Neural progenitor cell (in vitro differentiated cells): ENCODE results near the gene POU5F1. TPM values are rescaled to one million over a fixed set of nuclear protein-coding genes. Genes with fewer than 3 reads are reported as not detected.
A peak's percentile ranks its signal among the peaks of the same experiment; 100 is the strongest.
"Not testable (repeated sequence)": the region's sequence is repeated elsewhere in the genome, so short reads cannot be mapped to it uniquely, and the experiment has no call there.

Experiments used
- DNase-seq: peaks from one replicate; pipeline ENCODE4 v3.0.0-alpha.2; 2016; ENCODE audit warnings: low spot score
- H2AFZ ChIP-seq: fragments of 200-600 bp; sonication (generic); replicated peaks from 2 replicates; pipeline ENCODE4 v1.6.1; 2016; ENCODE audit warnings: antibody characterized with exemption
- H3F3A ChIP-seq: fragments of 200-600 bp; sonication (generic); 2 replicates; pipeline ENCODE4 v1.6.1; 2016; ENCODE audit warnings: antibody characterized with exemption, low read depth
- H3K27ac ChIP-seq: fragments of 200-600 bp; sonication (generic); 2 replicates; pipeline ENCODE4 v1.5.1; 2016; ENCODE audit warnings: mild to moderate bottlenecking
- H3K27me3 ChIP-seq: fragments of 200-600 bp; sonication (generic); 2 replicates; pipeline ENCODE4 v1.6.1; 2016; ENCODE audit warnings: mild to moderate bottlenecking, moderate library complexity
- H3K36me3 ChIP-seq: fragments of 200-600 bp; sonication (generic); 2 replicates; pipeline ENCODE4 v1.5.1; 2016
- H3K4me1 ChIP-seq: fragments of 200-600 bp; sonication (generic); 2 replicates; pipeline ENCODE4 v1.6.1; 2016; ENCODE audit warnings: mixed run types
- H3K4me2 ChIP-seq: fragments of 200-600 bp; sonication (generic); 2 replicates; pipeline ENCODE4 v1.6.1; 2016
- H3K4me3 ChIP-seq: fragments of 200-600 bp; sonication (generic); 2 replicates; pipeline ENCODE4 v1.5.1; 2016
- H3K79me2 ChIP-seq: fragments of 200-600 bp; sonication (generic); 2 replicates; pipeline ENCODE4 v1.6.1; 2016; ENCODE audit warnings: low read depth
- H3K9ac ChIP-seq: fragments of 200-600 bp; sonication (generic); 2 replicates; pipeline ENCODE4 v1.6.1; 2016
- H3K9me3 ChIP-seq: fragments of 200-600 bp; sonication (generic); 2 replicates; pipeline ENCODE4 v1.5.1; 2016; ENCODE audit warnings: low read depth
- H4K20me1 ChIP-seq: fragments of 200-600 bp; sonication (generic); 2 replicates; pipeline ENCODE4 v1.6.1; 2016; ENCODE audit warnings: low read depth
- H3K27ac Mint-ChIP-seq: 3 replicates; pipeline ENCODE4 v1.8.0; 2021; ENCODE audit warnings: mixed read lengths
- H3K27me3 Mint-ChIP-seq: 2 replicates; pipeline ENCODE4 v1.8.0; 2022; ENCODE audit warnings: low read depth, mild to moderate bottlenecking, inconsistent platforms, moderate library complexity, mixed read lengths; ENCODE audit not compliant: insufficient read depth
- H3K36me3 Mint-ChIP-seq: 3 replicates; pipeline ENCODE4 v1.8.0; 2021; ENCODE audit warnings: mixed read lengths
- H3K4me1 Mint-ChIP-seq: 3 replicates; pipeline ENCODE4 v1.8.0; 2021; ENCODE audit warnings: mixed read lengths
- H3K4me3 Mint-ChIP-seq: 3 replicates; pipeline ENCODE4 v1.8.0; 2021; ENCODE audit warnings: mild to moderate bottlenecking, moderate library complexity, mixed read lengths
- H3K9me3 Mint-ChIP-seq: 3 replicates; pipeline ENCODE4 v1.8.0; 2020; ENCODE audit warnings: mixed read lengths
- EZH2 ChIP-seq: fragments of 200-600 bp; sonication (generic); IDR thresholded peaks from 2 replicates; pipeline ENCODE4 v1.6.1; 2017; ENCODE audit warnings: antibody characterized with exemption, mild to moderate bottlenecking, moderate library complexity
- EZH2phosphoT487 ChIP-seq: fragments of 200-600 bp; sonication (generic); IDR thresholded peaks from 2 replicates; pipeline ENCODE4 v1.6.1; 2017; ENCODE audit warnings: antibody characterized with exemption
- total RNA-seq: library from RNA; depleted of rRNA; stranded (reverse); fragments of >200 nt; gene quantifications from 2 replicates; pipeline ENCODE4 v1.2.3, GENCODE V29; 2015; ENCODE audit warnings: low replicate concordance
- TF ChIP-seq, protein P1 (sequence below): fragments of 200-600 bp; sonication (generic); IDR thresholded peaks from 2 replicates; pipeline ENCODE4 v1.5.1; 2017; ENCODE audit warnings: antibody characterized with exemption, mild to moderate bottlenecking

The POU5F1 gene
- total RNA-seq, 1 donor from 2014 or later, result 17.4 TPM

GRCh38 chr6:31187780-31188194 is 17.3 kb upstream of the POU5F1 start:
- Histone ChIP-seq H2AFZ (no peak overlapping the region), H3F3A (no peaks in the 10 kb centered on the region), H3K79me2 (no peaks in the 10 kb centered on the region), H4K20me1 (no peaks in the 10 kb centered on the region), H3K36me3 (no peaks in the 10 kb centered on the region), H3K4me2 (no peak overlapping the region), H3K27ac (no peak overlapping the region), H3K4me3 (no peak overlapping the region), H3K9ac (no peak overlapping the region), H3K27me3 (no peaks in the 10 kb centered on the region), H3K9me3 (no peaks in the 10 kb centered on the region), H3K4me1 (peaks cover 9% of the 10 kb centered on the region)
- peaks cover 8% of the 10 kb centered on the region for H3K4me1 Mint-ChIP-seq
- no peak overlapping the region for H3K27ac Mint-ChIP-seq
- TF ChIP-seq EZH2phosphoT487 (no peak), EZH2 (no peak)
- TF ChIP-seq, protein P1, sequence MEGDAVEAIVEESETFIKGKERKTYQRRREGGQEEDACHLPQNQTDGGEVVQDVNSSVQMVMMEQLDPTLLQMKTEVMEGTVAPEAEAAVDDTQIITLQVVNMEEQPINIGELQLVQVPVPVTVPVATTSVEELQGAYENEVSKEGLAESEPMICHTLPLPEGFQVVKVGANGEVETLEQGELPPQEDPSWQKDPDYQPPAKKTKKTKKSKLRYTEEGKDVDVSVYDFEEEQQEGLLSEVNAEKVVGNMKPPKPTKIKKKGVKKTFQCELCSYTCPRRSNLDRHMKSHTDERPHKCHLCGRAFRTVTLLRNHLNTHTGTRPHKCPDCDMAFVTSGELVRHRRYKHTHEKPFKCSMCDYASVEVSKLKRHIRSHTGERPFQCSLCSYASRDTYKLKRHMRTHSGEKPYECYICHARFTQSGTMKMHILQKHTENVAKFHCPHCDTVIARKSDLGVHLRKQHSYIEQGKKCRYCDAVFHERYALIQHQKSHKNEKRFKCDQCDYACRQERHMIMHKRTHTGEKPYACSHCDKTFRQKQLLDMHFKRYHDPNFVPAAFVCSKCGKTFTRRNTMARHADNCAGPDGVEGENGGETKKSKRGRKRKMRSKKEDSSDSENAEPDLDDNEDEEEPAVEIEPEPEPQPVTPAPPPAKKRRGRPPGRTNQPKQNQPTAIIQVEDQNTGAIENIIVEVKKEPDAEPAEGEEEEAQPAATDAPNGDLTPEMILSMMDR, result no peak
- DNase-seq, result no peak
- no peaks in the 10 kb centered on the region for H3K9me3 Mint-ChIP-seq
- H3K36me3 Mint-ChIP-seq, result no peaks in the 10 kb centered on the region
- no peak overlapping the region for H3K4me3 Mint-ChIP-seq
- H3K27me3 Mint-ChIP-seq, result peaks cover 3% of the 10 kb centered on the region

DNA sequence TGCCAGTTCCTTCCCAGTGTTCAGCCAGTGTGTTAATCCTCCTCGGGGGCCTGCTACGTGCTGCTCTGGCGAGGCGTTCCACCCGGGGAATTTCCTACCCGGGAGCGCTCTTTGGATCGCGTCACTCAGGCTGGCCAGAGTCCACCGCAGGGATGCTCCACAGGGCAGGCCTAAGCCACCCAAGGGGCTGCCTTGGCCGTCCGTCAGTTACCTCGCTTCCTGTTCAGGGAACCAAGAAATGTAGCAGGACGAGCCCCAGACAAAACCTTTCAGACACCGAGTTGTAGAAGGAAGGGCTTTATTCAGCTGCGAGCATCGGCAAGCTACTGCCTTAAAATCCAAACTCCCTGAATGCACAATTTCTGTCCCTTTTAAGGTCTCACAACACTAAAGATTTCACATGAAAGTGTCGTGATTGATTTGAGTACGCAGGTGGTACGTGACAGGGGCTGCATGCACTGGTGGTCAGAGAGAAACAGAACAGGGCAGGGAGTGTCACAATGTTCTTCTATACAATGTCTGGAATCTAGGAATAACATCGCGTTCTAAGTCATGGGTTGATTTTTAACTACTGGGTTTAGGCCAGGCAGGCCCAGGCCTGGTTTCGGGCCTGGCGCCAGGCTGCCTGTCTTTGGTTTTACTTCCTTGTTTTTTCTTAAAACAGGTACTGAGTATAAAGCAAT is 15.7 kb upstream of the POU5F1 start:
- Mint-ChIP-seq H3K27me3 (peaks cover 3% of the 10 kb centered on the region), H3K9me3 (no peaks in the 10 kb centered on the region), H3K27ac (no peak overlapping the region), H3K4me3 (no peak overlapping the region), H3K36me3 (no peaks in the 10 kb centered on the region), H3K4me1 (peaks cover 8% of the 10 kb centered on the region)
- no peak for DNase-seq
- H3K36me3 ChIP-seq, result no peaks in the 10 kb centered on the region
- no peak overlapping the region for H3K4me3 ChIP-seq
- H3K9ac ChIP-seq, result no peak overlapping the region
- no peaks in the 10 kb centered on the region for H3K9me3 ChIP-seq
- H3K4me1 ChIP-seq, result peaks cover 9% of the 10 kb centered on the region
- H3K27ac ChIP-seq, result no peak overlapping the region
- no peak overlapping the region for H3K4me2 ChIP-seq
- TF ChIP-seq EZH2, result no peak
- TF ChIP-seq EZH2phosphoT487, result no peak
- TF ChIP-seq, protein P1, result no peak
- no peaks in the 10 kb centered on the region for H3K79me2 ChIP-seq
- no peak overlapping the region for H2AFZ ChIP-seq
- no peaks in the 10 kb centered on the region for H4K20me1 ChIP-seq
- H3K27me3 ChIP-seq, result no peaks in the 10 kb centered on the region
- no peaks in the 10 kb centered on the region for H3F3A ChIP-seq

GRCh38 chr6:31185695-31186051 is 15.2 kb upstream of the POU5F1 start:
- not testable (repeated sequence) for H3K4me1 Mint-ChIP-seq, DNase-seq, H3K27ac Mint-ChIP-seq, H3K9ac ChIP-seq, H3K27me3 Mint-ChIP-seq, H3K36me3 ChIP-seq, H3K27me3 ChIP-seq, H4K20me1 ChIP-seq, H3K9me3 Mint-ChIP-seq, H3K79me2 ChIP-seq, H3K4me3 ChIP-seq, H3K9me3 ChIP-seq, H3K4me3 Mint-ChIP-seq, H3F3A ChIP-seq, H3K4me1 ChIP-seq, H3K4me2 ChIP-seq, H3K27ac ChIP-seq, H2AFZ ChIP-seq, H3K36me3 Mint-ChIP-seq

DNA sequence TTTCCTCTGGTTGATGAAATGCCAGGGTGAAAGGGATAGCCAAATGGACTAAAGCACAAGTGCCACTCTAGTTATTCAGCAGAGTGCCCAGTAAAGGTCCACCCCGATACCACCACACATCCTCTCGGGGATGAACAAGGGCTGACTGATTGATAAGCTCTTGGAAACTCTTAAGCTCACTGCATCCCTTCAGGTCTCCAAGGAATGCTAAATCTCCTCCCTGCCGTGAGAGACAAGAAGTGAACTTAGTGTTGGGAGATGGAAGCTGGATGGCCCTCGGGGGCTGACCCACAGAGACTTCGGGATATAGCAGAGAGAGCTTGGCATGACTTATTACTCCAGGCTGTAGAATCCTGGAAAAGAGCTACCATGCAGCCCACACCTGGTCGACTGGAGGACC is 13.4 kb upstream of the POU5F1 start:
- H3K27me3 ChIP-seq, H3K4me3 ChIP-seq, H3K79me2 ChIP-seq, H3K9me3 Mint-ChIP-seq, H3K4me1 Mint-ChIP-seq, H3K36me3 ChIP-seq, H4K20me1 ChIP-seq, H3K9me3 ChIP-seq, H3K4me3 Mint-ChIP-seq, H3F3A ChIP-seq, H3K27ac ChIP-seq, H3K4me1 ChIP-seq, H3K36me3 Mint-ChIP-seq, H3K4me2 ChIP-seq, H3K27ac Mint-ChIP-seq, H3K9ac ChIP-seq, H2AFZ ChIP-seq, H3K27me3 Mint-ChIP-seq: not testable (repeated sequence)
- DNase-seq, result peak; percentile 53

DNA sequence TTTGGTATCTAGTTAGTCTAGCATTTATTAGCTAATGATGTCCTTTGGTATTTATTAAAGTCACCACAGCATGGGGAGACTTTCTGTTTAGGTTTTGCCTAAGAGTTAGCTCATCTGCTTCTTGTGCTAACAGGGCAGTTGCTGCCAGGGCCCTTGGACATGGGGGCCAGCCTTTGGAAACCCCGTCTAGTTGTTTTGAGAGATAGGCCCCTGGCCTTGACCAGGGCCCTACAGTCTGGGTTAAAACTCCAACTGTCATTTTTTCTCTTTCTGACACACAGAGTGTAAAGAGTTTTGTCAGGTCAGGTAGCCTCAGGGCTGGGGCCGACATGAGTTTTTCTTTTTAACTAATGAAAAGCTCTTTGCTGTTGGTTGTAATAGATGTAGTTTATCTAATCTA is 12.8 kb upstream of the POU5F1 start:
- H2AFZ ChIP-seq, H3K4me2 ChIP-seq, H3K4me1 ChIP-seq, H3K27ac Mint-ChIP-seq, H3K4me1 Mint-ChIP-seq, H3K27me3 ChIP-seq, H3K4me3 ChIP-seq, H3K79me2 ChIP-seq, H3K36me3 ChIP-seq, H3K9me3 Mint-ChIP-seq, H4K20me1 ChIP-seq, H3K9ac ChIP-seq, H3K9me3 ChIP-seq, H3K27ac ChIP-seq, H3F3A ChIP-seq, DNase-seq, H3K27me3 Mint-ChIP-seq, H3K36me3 Mint-ChIP-seq, H3K4me3 Mint-ChIP-seq: not testable (repeated sequence)
